Panc1 (cell line): ENCODE results near the gene LYSMD4.

ENCODE experiments used
- POLR2AphosphoS5 ChIP-seq: IDR thresholded peaks from 2 replicates; pipeline ENCODE4 v1.6.1; 2012; ENCODE audit warnings: mild to moderate bottlenecking, low read depth, low read length, moderate library complexity
- SIN3A ChIP-seq: IDR thresholded peaks from 2 replicates; pipeline ENCODE4 v1.6.1; 2012; ENCODE audit warnings: low read depth, mild to moderate bottlenecking, low read length, moderate library complexity, borderline replicate concordance; ENCODE audit not compliant: insufficient read depth
- TF ChIP-seq, protein P1 (sequence below): fragments of 450-650 bp; IDR thresholded peaks from 2 replicates; pipeline ENCODE4 v1.5.1; 2017; ENCODE audit warnings: mild to moderate bottlenecking
- TF ChIP-seq, protein P2 (sequence below), 2 experiments: IDR thresholded peaks; 2 replicates each; pipeline ENCODE4 v1.6.1; 2011 to 2012; ENCODE audit warnings: low read depth in 2 of 2, control low read depth in 1 of 2, low read length in 1 of 2, mild to moderate bottlenecking in 1 of 2, moderate library complexity in 1 of 2; ENCODE audit not compliant: insufficient read depth in 1 of 2

DNA sequence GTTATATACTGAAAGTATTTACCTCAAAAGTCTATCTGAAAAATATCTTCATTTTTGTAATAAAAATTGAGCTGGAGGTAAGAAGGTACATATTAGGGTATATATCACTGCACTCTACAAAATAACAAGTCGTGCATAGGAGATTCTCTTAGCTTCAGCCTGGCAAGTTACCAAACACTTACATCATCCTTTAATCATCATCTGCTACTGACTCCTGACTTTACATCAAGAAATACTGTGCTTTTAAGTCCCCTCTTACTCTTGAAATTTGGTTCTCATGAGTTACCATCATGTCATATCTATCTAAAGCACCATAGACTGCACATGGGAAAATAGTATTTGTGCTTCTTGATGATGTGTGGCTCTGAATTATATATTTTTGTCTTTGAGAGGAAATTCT, 50.8 kb downstream of the LYSMD4 start:
- TF ChIP-seq, protein P1, sequence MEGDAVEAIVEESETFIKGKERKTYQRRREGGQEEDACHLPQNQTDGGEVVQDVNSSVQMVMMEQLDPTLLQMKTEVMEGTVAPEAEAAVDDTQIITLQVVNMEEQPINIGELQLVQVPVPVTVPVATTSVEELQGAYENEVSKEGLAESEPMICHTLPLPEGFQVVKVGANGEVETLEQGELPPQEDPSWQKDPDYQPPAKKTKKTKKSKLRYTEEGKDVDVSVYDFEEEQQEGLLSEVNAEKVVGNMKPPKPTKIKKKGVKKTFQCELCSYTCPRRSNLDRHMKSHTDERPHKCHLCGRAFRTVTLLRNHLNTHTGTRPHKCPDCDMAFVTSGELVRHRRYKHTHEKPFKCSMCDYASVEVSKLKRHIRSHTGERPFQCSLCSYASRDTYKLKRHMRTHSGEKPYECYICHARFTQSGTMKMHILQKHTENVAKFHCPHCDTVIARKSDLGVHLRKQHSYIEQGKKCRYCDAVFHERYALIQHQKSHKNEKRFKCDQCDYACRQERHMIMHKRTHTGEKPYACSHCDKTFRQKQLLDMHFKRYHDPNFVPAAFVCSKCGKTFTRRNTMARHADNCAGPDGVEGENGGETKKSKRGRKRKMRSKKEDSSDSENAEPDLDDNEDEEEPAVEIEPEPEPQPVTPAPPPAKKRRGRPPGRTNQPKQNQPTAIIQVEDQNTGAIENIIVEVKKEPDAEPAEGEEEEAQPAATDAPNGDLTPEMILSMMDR = no peak
- TF ChIP-seq, protein P2, sequence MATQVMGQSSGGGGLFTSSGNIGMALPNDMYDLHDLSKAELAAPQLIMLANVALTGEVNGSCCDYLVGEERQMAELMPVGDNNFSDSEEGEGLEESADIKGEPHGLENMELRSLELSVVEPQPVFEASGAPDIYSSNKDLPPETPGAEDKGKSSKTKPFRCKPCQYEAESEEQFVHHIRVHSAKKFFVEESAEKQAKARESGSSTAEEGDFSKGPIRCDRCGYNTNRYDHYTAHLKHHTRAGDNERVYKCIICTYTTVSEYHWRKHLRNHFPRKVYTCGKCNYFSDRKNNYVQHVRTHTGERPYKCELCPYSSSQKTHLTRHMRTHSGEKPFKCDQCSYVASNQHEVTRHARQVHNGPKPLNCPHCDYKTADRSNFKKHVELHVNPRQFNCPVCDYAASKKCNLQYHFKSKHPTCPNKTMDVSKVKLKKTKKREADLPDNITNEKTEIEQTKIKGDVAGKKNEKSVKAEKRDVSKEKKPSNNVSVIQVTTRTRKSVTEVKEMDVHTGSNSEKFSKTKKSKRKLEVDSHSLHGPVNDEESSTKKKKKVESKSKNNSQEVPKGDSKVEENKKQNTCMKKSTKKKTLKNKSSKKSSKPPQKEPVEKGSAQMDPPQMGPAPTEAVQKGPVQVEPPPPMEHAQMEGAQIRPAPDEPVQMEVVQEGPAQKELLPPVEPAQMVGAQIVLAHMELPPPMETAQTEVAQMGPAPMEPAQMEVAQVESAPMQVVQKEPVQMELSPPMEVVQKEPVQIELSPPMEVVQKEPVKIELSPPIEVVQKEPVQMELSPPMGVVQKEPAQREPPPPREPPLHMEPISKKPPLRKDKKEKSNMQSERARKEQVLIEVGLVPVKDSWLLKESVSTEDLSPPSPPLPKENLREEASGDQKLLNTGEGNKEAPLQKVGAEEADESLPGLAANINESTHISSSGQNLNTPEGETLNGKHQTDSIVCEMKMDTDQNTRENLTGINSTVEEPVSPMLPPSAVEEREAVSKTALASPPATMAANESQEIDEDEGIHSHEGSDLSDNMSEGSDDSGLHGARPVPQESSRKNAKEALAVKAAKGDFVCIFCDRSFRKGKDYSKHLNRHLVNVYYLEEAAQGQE (IDR thresholded peaks at IDR 0.05; ENCODE audit: insufficient read depth in 1 of 2, low read depth in 2 of 2, low read length in 1 of 2) = no peak
- TF ChIP-seq POLR2AphosphoS5 (no peak), SIN3A (no peak)
